GM13977 (cell line): ENCODE data around the gene FYB1.

Experiments used
- DNase-seq: peaks from one replicate; pipeline ENCODE4 v3.0.0; 2012; ENCODE audit warnings: low spot score
- CTCF ChIP-seq: IDR thresholded peaks from 2 replicates; pipeline ENCODE4 v1.5.1; 2012; ENCODE audit warnings: mild to moderate bottlenecking, control low read depth; ENCODE audit not compliant: insufficient read depth; ENCODE audit errors: extremely low read depth, missing control alignments
- in situ Hi-C: fragments of 300-500 bp; cut with MboI; formaldehyde crosslinking; loops from one replicate; pipeline ENCODE4 v1.12.0; 2022; ENCODE audit warnings: low sequenced_read_pairs, low pct_unique_long_range_greater_than_20kb, mixed read lengths, inconsistent platforms; ENCODE audit not compliant: unreplicated experiment

Gene FYB1

GRCh38 chr5:39104221-39104620 lies 115.1 kb downstream of the FYB1 start:
- in situ Hi-C loops = no loop called here
- DNase-seq = no peak
- TF ChIP-seq CTCF = no peak

- DNase-seq = no peak
- no peak for TF ChIP-seq CTCF
- in situ Hi-C loops = no loop called here
These were observed 116.6 kb downstream of the FYB1 start for GRCh38 chr5:39102684-39103155.

DNA sequence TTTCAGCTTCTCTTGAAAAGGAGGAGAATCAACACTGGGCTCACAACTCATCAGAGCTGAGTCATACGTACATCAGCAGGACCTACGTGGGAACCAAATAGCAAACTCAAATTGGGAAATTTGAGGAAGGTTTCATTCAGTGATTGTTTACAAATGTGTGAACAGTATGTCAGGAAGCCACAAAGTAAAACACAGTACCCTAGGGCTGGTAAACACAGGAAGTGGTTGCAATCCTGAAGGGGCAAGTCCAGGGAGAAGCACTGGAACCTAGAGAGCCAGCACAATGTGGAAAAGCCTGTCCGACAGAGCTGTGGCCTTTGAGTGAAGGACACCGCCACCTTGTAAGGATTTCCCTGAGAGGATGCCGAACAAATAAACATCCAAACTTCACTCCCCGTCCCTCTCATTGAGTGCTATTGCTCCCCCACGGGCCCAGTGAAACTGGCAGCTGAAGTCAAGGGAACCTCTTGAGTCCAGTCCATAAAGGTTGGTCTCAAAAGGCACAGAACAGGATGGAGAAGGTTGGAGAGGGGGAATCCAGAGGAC lies 118.4 kb downstream of the FYB1 start:
- DNase-seq = no peak
- in situ Hi-C loops = no loop called here
- TF ChIP-seq CTCF = no peak

- no peak for DNase-seq
- in situ Hi-C loops = no loop called here
These were observed 119.0 kb downstream of the FYB1 start for GRCh38 chr5:39100301-39100850.

GRCh38 chr5:39099831-39100230 lies 119.5 kb downstream of the FYB1 start:
- TF ChIP-seq CTCF = no peak
- no peak for DNase-seq
- in situ Hi-C loops = no loop called here

More at GRCh38 chr5:39100301-39100850, 119.0 kb downstream of the FYB1 start:
- TF ChIP-seq CTCF = no peak

DNA sequence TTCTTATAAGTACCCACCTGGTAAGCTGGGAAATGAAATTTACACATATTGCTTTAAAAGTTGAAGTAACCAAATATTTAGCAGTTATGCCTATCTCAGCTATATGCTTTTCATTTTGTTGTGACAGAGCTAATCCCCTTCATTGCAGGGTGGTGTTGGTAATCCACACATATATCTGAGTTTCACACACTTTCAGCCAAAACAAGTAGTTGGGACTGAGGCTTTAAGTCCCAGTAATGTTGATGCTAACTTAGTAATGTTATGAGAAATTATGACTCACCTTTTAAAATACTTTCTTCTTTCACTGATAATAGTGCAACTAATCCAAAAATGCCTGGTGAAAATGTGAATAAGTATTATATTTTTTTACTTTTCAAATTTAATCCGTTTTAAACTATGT lies 126.0 kb downstream of the FYB1 start:
- in situ Hi-C loops = no loop called here
- no peak for DNase-seq
- no peak for TF ChIP-seq CTCF
